CD4-positive, alpha-beta T cell treated with Interleukin-4 for 1 hour (primary cell): ENCODE results near the gene RXFP1.
A peak's percentile ranks its signal among the peaks of the same experiment; 100 is the strongest.

Experiments used
- DNase-seq, 2 donors: peaks; one replicate each; pipeline ENCODE4 v3.0.0-alpha.2; 2020 to 2022

RXFP1 gene

DNA sequence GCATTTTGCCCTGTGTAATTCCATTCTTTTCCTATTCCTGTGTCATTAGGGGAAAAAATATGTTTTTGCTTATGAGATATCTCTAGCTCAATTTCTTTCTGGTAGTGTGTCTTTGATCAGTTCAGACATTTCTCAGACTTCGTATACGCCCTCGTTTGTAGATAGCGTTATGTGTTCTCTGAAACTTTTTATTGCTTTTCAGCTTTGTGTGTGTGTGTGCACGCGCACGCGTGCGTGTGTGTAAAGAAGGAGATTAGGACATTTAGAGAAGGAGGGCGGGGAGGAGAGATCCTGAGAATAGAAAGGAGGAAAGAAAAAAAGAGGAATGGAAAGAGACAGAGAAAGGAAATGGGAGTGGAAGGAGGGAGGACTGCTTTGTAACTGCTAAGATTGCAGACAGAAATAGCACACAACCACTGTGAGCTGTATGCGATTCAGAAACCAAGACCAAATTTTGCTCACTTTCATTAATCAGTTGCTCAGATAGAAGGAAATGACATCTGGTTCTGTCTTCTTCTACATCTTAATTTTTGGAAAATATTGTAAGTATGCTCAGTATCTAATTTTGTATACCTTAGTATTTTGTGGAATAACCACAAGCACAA lies at the start of gene RXFP1:
RXFP1 (plus strand) TSS at position 399 of the 605 bp plus-strand sequence; CDS start at position 494, 95 bp downstream.
- no peak for DNase-seq

DNA sequence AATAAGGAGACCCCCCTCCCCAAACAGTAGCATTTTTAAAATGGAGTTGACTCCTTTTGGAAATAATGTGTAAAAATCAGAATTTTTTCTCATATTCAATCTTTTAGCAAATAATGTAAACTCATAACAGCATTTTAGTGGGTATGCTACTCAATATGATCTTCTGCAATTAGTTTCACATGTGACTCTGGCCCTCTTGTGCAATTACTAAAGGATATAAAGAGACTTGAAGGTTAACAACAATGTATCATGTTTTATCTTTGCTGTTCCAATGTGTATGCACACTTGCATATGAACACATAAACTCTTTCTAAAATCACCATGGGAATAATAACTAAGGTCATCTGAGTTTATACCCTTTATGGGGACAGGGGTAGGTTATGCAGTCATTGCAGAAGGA lies 39.9 kb upstream of the RXFP1 start:
- DNase-seq: no peak

GRCh38 chr4:158484173-158484885 lies 37.4 kb upstream of the RXFP1 start:
- no peak for DNase-seq

- DNase-seq: no peak
Measured at GRCh38 chr4:158490629-158491028, 31.1 kb upstream of the RXFP1 start.

GRCh38 chr4:158492391-158492790 lies 29.3 kb upstream of the RXFP1 start:
- no peak for DNase-seq

GRCh38 chr4:158496030-158496741 lies 25.5 kb upstream of the RXFP1 start:
- DNase-seq: peak in 1 of 2 donors; percentile 12

DNA sequence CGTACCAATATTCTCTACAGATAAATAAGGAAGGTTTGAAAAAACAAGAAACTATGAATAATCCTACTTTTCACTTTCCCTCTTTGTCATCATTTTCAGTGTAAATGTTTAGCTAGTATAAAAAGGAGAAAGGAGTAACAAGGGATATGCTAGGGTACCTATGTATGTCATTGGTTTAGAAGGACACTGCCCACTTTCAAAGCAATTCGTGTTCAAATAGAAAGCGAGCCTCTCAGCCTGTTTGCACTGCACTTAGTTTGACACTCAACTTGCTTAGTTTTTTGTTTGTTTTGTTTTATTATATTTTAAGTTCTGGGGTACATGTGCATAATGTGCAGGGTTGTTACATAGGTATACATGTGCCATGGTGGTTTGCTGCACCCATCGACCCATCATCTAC lies 21.6 kb upstream of the RXFP1 start:
- DNase-seq: no peak

DNA sequence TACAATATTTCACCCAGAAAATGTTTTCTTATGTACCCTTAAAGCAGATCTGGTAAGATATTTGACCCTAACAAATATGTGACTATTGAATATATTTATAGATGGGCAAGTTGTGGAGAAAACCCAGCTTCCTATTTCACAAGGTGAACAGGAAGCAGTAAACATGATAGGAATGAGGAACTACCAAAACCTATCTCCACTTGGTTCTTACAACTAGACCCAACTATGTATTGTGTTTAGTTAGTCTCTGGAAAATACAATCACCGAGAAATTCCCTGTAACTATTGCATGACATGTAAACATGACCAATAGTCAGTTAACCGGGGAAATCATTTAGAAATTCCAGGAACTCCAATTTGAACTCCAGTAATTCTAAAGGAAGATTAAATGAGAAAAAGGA lies 8.4 kb upstream of the RXFP1 start:
- peak in 1 of 2 donors; percentile 2 for DNase-seq

GRCh38 chr4:158519226-158519625 lies 2.5 kb upstream of the RXFP1 start:
- no peak for DNase-seq

DNA sequence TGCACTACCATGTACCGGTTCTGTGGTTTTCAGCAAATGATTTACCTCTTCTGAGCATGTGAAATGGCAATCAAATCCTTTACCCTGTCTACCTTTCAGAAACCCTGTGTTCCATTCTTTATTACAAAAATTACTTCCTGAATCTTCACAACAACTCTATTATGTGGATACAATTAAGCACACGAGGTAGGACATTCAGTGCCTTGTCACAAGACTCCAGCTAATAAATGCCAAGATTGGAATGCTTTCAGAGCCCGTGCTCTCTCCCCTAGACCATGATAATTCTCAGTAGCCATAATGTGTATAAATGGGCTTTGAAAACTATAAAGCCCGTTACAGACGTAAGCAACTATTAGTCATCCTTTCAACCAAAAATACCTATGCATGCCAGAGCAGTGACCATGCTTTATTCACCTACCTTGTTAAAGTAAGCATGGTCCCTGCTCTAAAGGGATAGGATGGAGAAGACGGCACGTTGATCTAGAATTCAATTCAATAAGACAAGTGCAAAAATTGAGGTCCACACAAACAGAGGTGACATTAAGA lies 2.4 kb downstream of the RXFP1 start:
- no peak for DNase-seq

DNA sequence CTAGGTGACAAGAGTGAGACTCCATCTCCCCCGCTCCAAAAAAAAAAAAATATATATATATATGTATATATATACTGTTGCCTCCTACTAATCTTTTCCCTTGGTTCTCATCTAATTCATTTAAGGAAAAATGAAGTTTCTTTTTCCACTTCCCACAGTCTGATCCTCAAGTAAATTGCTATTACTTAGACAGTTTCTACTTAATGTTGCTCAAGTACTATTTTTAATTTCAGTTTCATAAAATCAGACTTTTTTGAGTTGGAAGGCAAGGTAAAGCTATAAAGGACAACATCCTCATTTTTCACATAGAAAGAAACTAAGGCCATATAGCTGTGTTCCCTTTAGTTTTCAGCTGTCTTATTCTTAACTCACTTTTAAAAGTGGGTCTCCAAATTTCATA lies 5.8 kb downstream of the RXFP1 start:
- DNase-seq: no peak

GRCh38 chr4:158529505-158529904 lies 7.8 kb downstream of the RXFP1 start:
- DNase-seq: no peak

DNA sequence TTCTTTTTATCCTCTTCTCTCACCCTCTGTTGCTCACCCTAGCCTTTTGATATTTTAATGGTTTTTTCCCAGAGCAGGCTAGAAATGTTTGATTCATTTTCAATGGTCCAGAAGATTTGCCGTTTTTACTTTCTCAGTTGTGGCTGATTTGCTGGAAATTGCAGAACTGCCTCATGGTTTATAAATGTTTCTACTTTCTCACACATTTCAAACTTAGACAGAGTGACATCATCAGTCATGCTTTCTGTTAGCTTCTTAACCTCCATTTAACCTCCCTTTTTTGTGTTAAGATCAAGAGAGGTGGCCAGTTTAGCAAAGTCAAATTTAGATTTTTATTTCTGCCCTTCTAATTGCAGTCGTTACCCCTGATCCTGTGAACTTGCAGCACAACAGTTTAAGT lies 8.7 kb downstream of the RXFP1 start:
- no peak for DNase-seq

DNA sequence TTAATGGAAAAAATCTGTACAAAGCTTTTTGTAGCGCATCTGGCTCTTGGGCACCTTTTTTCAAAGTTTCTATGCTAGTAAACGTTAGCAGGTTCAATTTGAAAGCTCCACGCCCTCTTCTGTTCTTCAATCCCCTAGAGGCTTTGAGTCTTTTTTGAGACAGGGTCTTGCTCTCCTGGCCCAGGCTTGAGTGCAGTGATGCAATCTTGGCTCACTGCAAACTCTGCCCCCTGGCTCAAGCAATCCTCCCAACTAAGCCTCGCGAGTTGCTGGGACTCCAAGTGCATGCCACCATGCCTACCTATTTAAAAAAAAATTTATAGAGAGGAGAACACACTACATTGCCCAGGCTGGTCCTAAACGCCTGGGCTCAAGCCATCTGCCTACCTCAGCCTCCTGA lies 9.2 kb downstream of the RXFP1 start:
- no peak for DNase-seq

DNA sequence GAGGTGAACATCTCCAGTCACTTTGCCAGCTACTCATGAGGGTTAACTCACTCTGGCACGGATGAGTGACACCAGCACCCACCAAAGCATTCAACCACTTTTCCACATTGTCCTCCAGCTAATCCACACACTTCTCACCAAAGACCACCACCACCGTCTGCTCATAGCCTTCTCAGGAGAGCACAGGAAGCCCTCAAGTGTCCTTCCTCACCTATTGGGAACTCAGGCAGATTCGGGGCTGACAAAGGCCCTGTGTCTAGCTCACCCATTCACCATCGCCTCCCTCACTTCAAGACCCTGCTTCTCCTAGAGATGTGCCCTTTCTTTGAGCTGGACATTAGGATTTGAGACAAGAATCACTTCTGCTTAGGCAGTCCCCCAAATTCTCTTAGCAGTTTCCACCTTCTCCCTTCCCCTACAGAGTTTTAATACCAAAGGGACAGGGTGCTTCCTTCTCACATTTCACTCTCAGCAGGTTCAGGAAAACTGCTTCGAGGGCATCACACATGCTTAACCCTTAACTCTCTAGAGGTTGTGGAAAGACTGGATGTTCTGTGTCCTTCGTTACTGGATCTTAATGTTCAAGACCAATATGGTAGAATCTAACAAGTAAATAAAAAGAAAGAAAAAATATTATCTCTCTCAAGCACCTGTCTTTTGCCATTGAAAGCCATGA lies 11.0 kb downstream of the RXFP1 start:
- no peak for DNase-seq

DNA sequence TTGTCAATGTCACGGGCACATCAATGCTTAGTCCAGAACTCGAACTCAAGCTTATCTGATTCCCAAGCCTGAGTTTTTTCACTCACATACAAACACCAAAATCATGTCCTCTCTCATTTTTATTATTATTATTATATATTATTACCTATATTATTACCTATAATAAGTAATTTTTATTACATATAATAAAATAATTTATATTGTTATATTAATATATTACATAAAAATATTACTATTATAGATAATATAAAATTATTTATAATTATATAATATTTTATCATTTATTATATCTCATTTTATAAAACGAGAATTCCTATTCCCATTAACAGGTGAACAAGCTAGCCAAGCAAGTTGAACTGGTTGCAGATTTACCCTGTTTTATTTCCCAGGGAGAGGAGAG lies 13.0 kb downstream of the RXFP1 start:
- no peak for DNase-seq

DNA sequence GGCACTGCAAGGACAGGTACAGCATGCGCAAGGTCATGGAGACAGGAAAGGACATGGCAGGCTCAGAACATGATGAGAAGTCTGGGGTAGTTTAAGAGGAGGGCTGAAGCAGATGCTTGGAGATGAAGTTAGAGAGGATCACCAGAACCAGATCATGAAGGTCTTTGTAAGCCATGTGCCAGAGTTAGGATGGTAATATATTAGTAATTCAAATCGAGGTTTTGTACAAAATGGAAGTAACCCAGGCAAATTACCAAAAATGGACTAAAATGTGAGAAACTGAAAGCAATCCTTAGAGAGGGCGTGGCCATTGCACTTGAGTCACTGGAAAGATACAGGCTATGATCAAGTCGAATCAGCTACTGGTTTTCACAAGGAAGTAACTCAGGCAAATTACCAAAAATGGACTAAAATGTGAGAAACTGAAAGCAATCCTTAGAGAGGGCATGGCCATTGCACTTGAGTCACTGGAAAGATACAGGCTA lies 13.5 kb downstream of the RXFP1 start:
- peak; percentile 1 to 13 for DNase-seq

GRCh38 chr4:158536833-158537232 lies 15.2 kb downstream of the RXFP1 start:
- DNase-seq: no peak

DNA sequence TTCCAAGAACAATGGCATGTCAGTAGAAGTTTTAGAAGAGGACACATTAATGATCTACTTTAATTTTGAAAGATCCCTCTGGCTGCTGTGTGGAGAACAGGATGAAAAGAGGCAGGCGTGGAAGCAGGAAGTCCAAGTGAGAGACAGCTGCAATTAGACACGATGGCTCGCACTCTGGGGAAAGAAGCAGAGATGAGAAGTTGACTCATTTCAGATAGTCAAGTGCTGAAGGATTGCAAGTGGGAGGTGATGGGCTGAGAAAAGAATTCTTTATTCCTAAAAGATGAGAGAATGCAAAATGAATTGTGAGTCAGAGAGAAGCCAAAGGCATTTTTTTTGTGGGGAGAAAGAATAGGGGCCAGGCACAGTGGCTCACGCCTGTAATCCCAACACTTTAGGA lies 16.5 kb downstream of the RXFP1 start:
- no peak for DNase-seq

DNA sequence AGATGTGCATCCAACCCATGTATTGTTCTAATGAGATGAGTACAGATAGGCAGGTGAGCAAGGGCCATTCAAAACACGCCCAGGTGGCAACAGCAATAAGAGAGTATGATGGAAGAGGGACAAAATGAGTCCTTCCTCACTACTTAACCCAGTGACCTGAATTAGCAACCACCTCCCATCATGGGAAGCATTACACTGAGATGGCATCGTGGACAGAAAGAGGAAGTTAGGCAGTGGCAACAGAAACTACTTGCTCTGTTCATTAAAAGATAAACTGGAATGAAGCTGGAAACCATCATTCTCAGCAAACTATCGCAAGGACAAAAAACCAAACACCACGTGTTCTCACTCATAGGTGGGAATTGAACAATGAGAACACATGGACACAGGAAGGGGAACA lies 17.2 kb downstream of the RXFP1 start:
- DNase-seq: peak in 1 of 2 donors; percentile 16

- DNase-seq: no peak
Measured at GRCh38 chr4:158540125-158540907, 18.6 kb downstream of the RXFP1 start.

- DNase-seq: no peak
Measured at GRCh38 chr4:158541506-158541905, 19.8 kb downstream of the RXFP1 start.
